HCT116 (cell line): Measurements from ENCODE around the gene SETD6. TPM values are rescaled to one million over a fixed set of nuclear protein-coding genes. Genes with fewer than 3 reads are reported as not detected.

ENCODE experiments used
- ATAC-seq: fragments of 200-7000 bp; cut with Tn5 transposase; 2 replicates; pipeline ENCODE4 v1.9.1; 2020; ENCODE audit warnings: mild to moderate bottlenecking, moderate library complexity
- BruUV-seq: library from RNA; stranded (reverse); fragments of 400-500 nt; replicated peaks from 2 replicates; lab custom pipeline; 2021; lab: Mats Ljungman, UMichigan
- CTCF ChIA-PET: fragments of 300-600 bp; sonication (Branson Sonifier 250); formaldehyde crosslinking; loops from one replicate; lab custom pipeline; 2021; ENCODE audit warnings: antibody characterized with exemption; lab: Charles Lee
- POLR2A ChIA-PET: fragments of 300-600, 350-600 bp; sonication (Branson Sonifier 250); formaldehyde crosslinking; loops from one replicate; lab custom pipeline; 2021; ENCODE audit warnings: antibody characterized with exemption; lab: Charles Lee
- RAD21 ChIA-PET, 2 experiments: fragments of 300-600 bp; sonication (Branson Sonifier 250); formaldehyde crosslinking; loops; one replicate each; lab custom pipeline; 2023; ENCODE audit warnings: low total read pairs in 2 of 2; ENCODE audit not compliant: uncharacterized antibody in 2 of 2, unreplicated experiment in 2 of 2, low non-redundant PET in 1 of 2; lab: Charles Lee
- DNase-seq: peaks from one replicate; pipeline ENCODE4 v3.0.0-alpha.2; 2010; ENCODE audit warnings: low read depth, low spot score
- H2AFZ ChIP-seq: fragments of 200-600 bp; shearing (Covaris generic), sonication (generic); 2 replicates; pipeline ENCODE4 v1.6.1; 2017; ENCODE audit warnings: low read depth, mixed run types, mixed read lengths, antibody characterized with exemption, low read length; ENCODE audit not compliant: poor library complexity, severe bottlenecking
- H3K27ac ChIP-seq: 2 replicates; pipeline ENCODE4 v1.5.1; 2012; ENCODE audit warnings: low read depth, low read length
- H3K27me3 ChIP-seq: fragments of 200-600 bp; sonication (generic); 2 replicates; pipeline ENCODE4 v1.6.1; 2016; ENCODE audit warnings: mixed run types, low read length, mixed read lengths; ENCODE audit not compliant: insufficient read depth
- H3K36me3 ChIP-seq, 2 experiments: fragments of 200-500 bp in 1 of 2; fragments of 200-600 bp in 1 of 2; sonication (Bioruptor generic) in 1 of 2; sonication (generic) in 1 of 2; 2 replicates each; pipeline versions ENCODE4 v1.5.1 to v1.6.1; 2014 to 2016; ENCODE audit warnings: low read length in 2 of 2, inconsistent platforms in 1 of 2, mixed read lengths in 1 of 2, mixed run types in 1 of 2; ENCODE audit not compliant: insufficient read depth in 2 of 2, control insufficient read depth in 1 of 2
- H3K4me1 ChIP-seq, 2 experiments: fragments of 200-600 bp in 1 of 2; sonication (generic) in 1 of 2; 2 replicates each; pipeline versions ENCODE4 v1.5.1 to v1.6.1; 2012 to 2017; ENCODE audit warnings: low read length in 2 of 2, inconsistent platforms in 1 of 2, mild to moderate bottlenecking in 1 of 2, mixed read lengths in 1 of 2, mixed run types in 1 of 2, moderate library complexity in 1 of 2; ENCODE audit not compliant: insufficient read depth in 2 of 2, control insufficient read depth in 1 of 2
- H3K4me2 ChIP-seq: fragments of 200-600 bp; sonication (generic); 2 replicates; pipeline ENCODE4 v1.6.1; 2017; ENCODE audit warnings: mixed run types, low read length, mixed read lengths
- H3K4me3 ChIP-seq, 2 experiments: fragments of 200-600 bp in 1 of 2; sonication (generic) in 1 of 2; replicated peaks in 1 of 2; 2 replicates each; pipeline ENCODE4 v1.5.1; 2011 to 2016; ENCODE audit warnings: low read length in 2 of 2, control low read depth in 1 of 2, low read depth in 1 of 2, mild to moderate bottlenecking in 1 of 2, mixed read lengths in 1 of 2, mixed run types in 1 of 2
- H3K79me2 ChIP-seq: fragments of 200-600 bp; sonication (generic); 2 replicates; pipeline ENCODE4 v1.6.1; 2017; ENCODE audit warnings: mild to moderate bottlenecking, mixed run types, low read length, moderate library complexity, mixed read lengths; ENCODE audit not compliant: insufficient read depth
- H3K9ac ChIP-seq: fragments of 200-600 bp; sonication (generic); 2 replicates; pipeline ENCODE4 v1.6.1; 2016; ENCODE audit warnings: low read length, mixed read lengths
- H3K9me2 ChIP-seq: fragments of 200-600 bp; sonication (generic), shearing (Covaris generic); 2 replicates; pipeline ENCODE4 v1.6.1; 2017; ENCODE audit warnings: mixed run types, mild to moderate bottlenecking, moderate library complexity; ENCODE audit not compliant: insufficient read depth
- H3K9me3 ChIP-seq, 2 experiments: fragments of 200-500 bp in 1 of 2; fragments of 200-600 bp in 1 of 2; sonication (Bioruptor generic) in 1 of 2; sonication (generic) in 1 of 2; 2 replicates each; pipeline ENCODE4 v1.6.1; 2014 to 2017; ENCODE audit warnings: low read length in 2 of 2, mixed read lengths in 2 of 2, inconsistent platforms in 1 of 2, low read depth in 1 of 2, mild to moderate bottlenecking in 1 of 2, mixed run types in 1 of 2, moderate library complexity in 1 of 2; ENCODE audit not compliant: control insufficient read depth in 1 of 2, insufficient read depth in 1 of 2
- H4K20me1 ChIP-seq: fragments of 200-600 bp; sonication (generic), shearing (Covaris generic); 2 replicates; pipeline ENCODE4 v1.6.1; 2017; ENCODE audit warnings: mixed run types, mild to moderate bottlenecking, moderate library complexity; ENCODE audit not compliant: insufficient read depth
- CBX3 ChIP-seq: IDR thresholded peaks from 2 replicates; pipeline ENCODE4 v1.6.1; 2012; ENCODE audit warnings: low read depth
- CEBPB ChIP-seq: IDR thresholded peaks from 2 replicates; pipeline ENCODE4 v1.6.1; 2012; ENCODE audit warnings: low read depth
- EGR1 ChIP-seq: IDR thresholded peaks from 2 replicates; pipeline ENCODE4 v1.6.1; 2012; ENCODE audit warnings: low read depth
- ELF1 ChIP-seq: IDR thresholded peaks from 2 replicates; pipeline ENCODE4 v1.6.1; 2012; ENCODE audit warnings: low read depth, borderline replicate concordance
- EZH2phosphoT487 ChIP-seq: fragments of 200-600 bp; IDR thresholded peaks from 2 replicates; pipeline ENCODE4 v1.6.1; 2018; ENCODE audit warnings: antibody characterized with exemption, borderline replicate concordance
- JUND ChIP-seq: IDR thresholded peaks from 2 replicates; pipeline ENCODE4 v1.6.1; 2012
- POLR2A ChIP-seq: IDR thresholded peaks from 2 replicates; pipeline ENCODE4 v1.7.0; 2011; ENCODE audit warnings: borderline replicate concordance; ENCODE audit not compliant: insufficient read depth, insufficient read length; ENCODE audit errors: extremely low read depth
- POLR2AphosphoS5 ChIP-seq: IDR thresholded peaks from 2 replicates; pipeline ENCODE4 v1.6.1; 2011; ENCODE audit warnings: mild to moderate bottlenecking, low read depth, low read length, moderate library complexity
- RAD21 ChIP-seq: IDR thresholded peaks from 2 replicates; pipeline ENCODE4 v1.6.1; 2012; ENCODE audit warnings: low read depth, mild to moderate bottlenecking
- SIN3A ChIP-seq: IDR thresholded peaks from 2 replicates; pipeline ENCODE4 v1.6.1; 2012; ENCODE audit warnings: low read depth
- SP1 ChIP-seq: IDR thresholded peaks from 2 replicates; pipeline ENCODE4 v1.6.1; 2012; ENCODE audit warnings: low read depth
- SRF ChIP-seq: IDR thresholded peaks from 2 replicates; pipeline ENCODE4 v1.6.1; 2012; ENCODE audit warnings: low read depth
- TCF7L2 ChIP-seq: IDR thresholded peaks from 2 replicates; pipeline ENCODE4 v1.7.0; 2011; ENCODE audit warnings: borderline replicate concordance, inconsistent platforms; ENCODE audit not compliant: insufficient read depth, insufficient read length; ENCODE audit errors: extremely low read depth
- YY1 ChIP-seq: IDR thresholded peaks from 2 replicates; pipeline ENCODE4 v1.6.1; 2011; ENCODE audit warnings: low read length, low read depth, moderate library complexity, mild to moderate bottlenecking; ENCODE audit not compliant: insufficient replicate concordance; ENCODE audit errors: extremely low read depth
- ZFX ChIP-seq: fragments of 450-650 bp; IDR thresholded peaks from 2 replicates; pipeline ENCODE4 v1.6.1; 2017
- ZNF274 ChIP-seq: fragments of 200-500 bp; sonication (Bioruptor generic); IDR thresholded peaks from 2 replicates; pipeline ENCODE4 v1.6.1; 2014; ENCODE audit warnings: mild to moderate bottlenecking, low read depth, low read length, inconsistent platforms
- intact Hi-C: fragments of 100-400 bp; cut with micrococcal nuclease; formaldehyde crosslinking; loops from 2 replicates; pipeline ENCODE4 v1.10.0; 2022
- total RNA-seq: library from RNA; stranded (reverse); gene quantifications from one replicate; pipeline ENCODE4 v1.2.1, GENCODE V29; 2021; ENCODE audit not compliant: unreplicated experiment
- TF ChIP-seq, protein P1 (sequence below): IDR thresholded peaks from 2 replicates; pipeline ENCODE4 v1.6.1; 2012
- TF ChIP-seq, protein P2 (sequence below), 3 experiments: fragments of 200-600 bp in 1 of 3; sonication (generic) in 1 of 3; IDR thresholded peaks in 2 of 3; conservative IDR thresholded peaks in 1 of 3; 2 replicates each; pipeline ENCODE4 v1.5.1; 2012 to 2017; ENCODE audit warnings: low read depth in 2 of 3, low read length in 2 of 3, antibody characterized with exemption in 1 of 3, borderline replicate concordance in 1 of 3, control low read depth in 1 of 3, mild to moderate bottlenecking in 1 of 3, mixed read lengths in 1 of 3, mixed run types in 1 of 3, moderate library complexity in 1 of 3; ENCODE audit not compliant: insufficient read depth in 1 of 3
- TF ChIP-seq, protein P3 (sequence below): IDR thresholded peaks from 2 replicates; pipeline ENCODE4 v1.6.1; 2011; ENCODE audit warnings: mild to moderate bottlenecking, low read length, moderate library complexity; ENCODE audit not compliant: insufficient replicate concordance; ENCODE audit errors: extremely low read depth

Gene SETD6
- total RNA-seq, 1 experiment from 2014 or later, result 26.6 TPM

DNA sequence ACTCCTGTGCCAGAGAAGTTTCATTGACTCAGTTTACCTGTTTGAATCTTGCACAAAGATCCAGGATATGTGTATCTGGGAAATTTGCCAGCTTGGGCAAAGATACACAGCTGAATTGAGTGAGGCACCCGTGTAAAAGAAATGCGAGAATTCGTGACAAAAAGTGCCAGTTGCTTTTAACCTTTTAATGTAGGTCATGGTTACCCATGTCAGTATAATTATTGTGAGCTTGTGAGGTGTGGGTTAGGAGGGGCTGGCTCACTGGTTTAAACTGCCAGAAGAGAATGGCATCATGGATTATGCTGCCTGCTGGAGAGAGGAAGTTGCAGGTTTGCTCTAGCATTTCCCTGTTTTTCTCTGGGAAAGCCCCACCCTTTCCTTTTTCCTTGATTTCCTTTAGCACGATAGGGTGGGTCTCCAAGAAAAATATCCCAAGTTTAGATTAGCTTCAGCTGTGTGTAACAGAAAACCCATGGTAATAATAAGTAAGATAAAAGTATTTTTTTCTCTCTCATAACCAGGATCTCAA, 40.2 kb upstream of the SETD6 start:
- ChIA-PET CTCF (interaction anchor here (1.6 kb wide), 1 partner anchor 12 kb away, joined by 3 read pairs; no protein-coding TSS in a partner anchor), RAD21 (no interaction called here), POLR2A (no interaction called here)
- no peaks in the 10 kb centered on the region for H3K9me3 ChIP-seq
- DNase-seq (no peak), ATAC-seq (no peak)
- H3K27ac ChIP-seq, result no peak overlapping the region
- no peaks in the 10 kb centered on the region for H4K20me1 ChIP-seq
- BruUV-seq, result no TSS peak
- no peak overlapping the region for H3K4me2 ChIP-seq
- no peaks in the 10 kb centered on the region for H3K27me3 ChIP-seq
- H3K36me3 ChIP-seq, result no peaks in the 10 kb centered on the region
- intact Hi-C loops, result no loop called here
- H3K79me2 ChIP-seq, result no peaks in the 10 kb centered on the region
- no peak overlapping the region for H3K4me3 ChIP-seq
- H2AFZ ChIP-seq, result no peak overlapping the region
- no peak overlapping the region for H3K9ac ChIP-seq
- no peaks in the 10 kb centered on the region for H3K4me1 ChIP-seq
- TF ChIP-seq ZFX, result no peak
- H3K9me2 ChIP-seq, result no peaks in the 10 kb centered on the region

DNA sequence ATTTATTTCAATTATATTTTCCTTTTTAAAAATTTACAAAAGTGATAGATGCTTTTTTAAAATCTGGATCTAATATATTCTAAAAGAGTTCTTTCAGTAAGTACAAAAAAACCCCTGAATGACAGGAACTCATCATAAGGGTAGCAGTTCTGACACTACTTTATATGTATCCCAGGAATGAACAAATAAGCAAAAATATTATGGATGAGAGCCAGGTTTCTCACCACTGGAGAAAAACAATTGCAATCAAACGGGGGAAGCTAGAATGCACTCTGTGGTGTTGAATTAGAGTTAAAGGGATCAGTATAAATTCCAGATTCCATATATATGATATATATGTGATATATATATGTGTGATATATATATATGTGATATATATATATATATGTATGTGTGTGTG, 38.5 kb upstream of the SETD6 start:
- H3K4me3 ChIP-seq, result no peak overlapping the region
- intact Hi-C loops, result no loop called here
- no peak overlapping the region for H3K9ac ChIP-seq
- no peaks in the 10 kb centered on the region for H4K20me1 ChIP-seq
- H2AFZ ChIP-seq, result no peak overlapping the region
- ATAC-seq (no peak), DNase-seq (no peak)
- H3K9me2 ChIP-seq, result no peaks in the 10 kb centered on the region
- no peaks in the 10 kb centered on the region for H3K79me2 ChIP-seq
- TF ChIP-seq ZNF274 (no peak), POLR2AphosphoS5 (no peak), POLR2A (no peak), TCF7L2 (no peak), ZFX (no peak), YY1 (no peak), JUND (no peak), CBX3 (no peak), EZH2phosphoT487 (no peak), ELF1 (no peak), SIN3A (no peak), SP1 (no peak), EGR1 (no peak), RAD21 (no peak), SRF (no peak), CEBPB (no peak)
- TF ChIP-seq, protein P1, sequence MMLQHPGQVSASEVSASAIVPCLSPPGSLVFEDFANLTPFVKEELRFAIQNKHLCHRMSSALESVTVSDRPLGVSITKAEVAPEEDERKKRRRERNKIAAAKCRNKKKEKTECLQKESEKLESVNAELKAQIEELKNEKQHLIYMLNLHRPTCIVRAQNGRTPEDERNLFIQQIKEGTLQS, result no peak
- TF ChIP-seq, protein P2, sequence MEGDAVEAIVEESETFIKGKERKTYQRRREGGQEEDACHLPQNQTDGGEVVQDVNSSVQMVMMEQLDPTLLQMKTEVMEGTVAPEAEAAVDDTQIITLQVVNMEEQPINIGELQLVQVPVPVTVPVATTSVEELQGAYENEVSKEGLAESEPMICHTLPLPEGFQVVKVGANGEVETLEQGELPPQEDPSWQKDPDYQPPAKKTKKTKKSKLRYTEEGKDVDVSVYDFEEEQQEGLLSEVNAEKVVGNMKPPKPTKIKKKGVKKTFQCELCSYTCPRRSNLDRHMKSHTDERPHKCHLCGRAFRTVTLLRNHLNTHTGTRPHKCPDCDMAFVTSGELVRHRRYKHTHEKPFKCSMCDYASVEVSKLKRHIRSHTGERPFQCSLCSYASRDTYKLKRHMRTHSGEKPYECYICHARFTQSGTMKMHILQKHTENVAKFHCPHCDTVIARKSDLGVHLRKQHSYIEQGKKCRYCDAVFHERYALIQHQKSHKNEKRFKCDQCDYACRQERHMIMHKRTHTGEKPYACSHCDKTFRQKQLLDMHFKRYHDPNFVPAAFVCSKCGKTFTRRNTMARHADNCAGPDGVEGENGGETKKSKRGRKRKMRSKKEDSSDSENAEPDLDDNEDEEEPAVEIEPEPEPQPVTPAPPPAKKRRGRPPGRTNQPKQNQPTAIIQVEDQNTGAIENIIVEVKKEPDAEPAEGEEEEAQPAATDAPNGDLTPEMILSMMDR (IDR thresholded peaks at IDR 0.05 in 2 of 3, conservative IDR thresholded peaks at IDR 0.05 in 1 of 3; ENCODE audit: borderline replicate concordance in 1 of 3, insufficient read depth in 1 of 3, low read depth in 2 of 3, low read length in 2 of 3), result no peak
- TF ChIP-seq, protein P3, sequence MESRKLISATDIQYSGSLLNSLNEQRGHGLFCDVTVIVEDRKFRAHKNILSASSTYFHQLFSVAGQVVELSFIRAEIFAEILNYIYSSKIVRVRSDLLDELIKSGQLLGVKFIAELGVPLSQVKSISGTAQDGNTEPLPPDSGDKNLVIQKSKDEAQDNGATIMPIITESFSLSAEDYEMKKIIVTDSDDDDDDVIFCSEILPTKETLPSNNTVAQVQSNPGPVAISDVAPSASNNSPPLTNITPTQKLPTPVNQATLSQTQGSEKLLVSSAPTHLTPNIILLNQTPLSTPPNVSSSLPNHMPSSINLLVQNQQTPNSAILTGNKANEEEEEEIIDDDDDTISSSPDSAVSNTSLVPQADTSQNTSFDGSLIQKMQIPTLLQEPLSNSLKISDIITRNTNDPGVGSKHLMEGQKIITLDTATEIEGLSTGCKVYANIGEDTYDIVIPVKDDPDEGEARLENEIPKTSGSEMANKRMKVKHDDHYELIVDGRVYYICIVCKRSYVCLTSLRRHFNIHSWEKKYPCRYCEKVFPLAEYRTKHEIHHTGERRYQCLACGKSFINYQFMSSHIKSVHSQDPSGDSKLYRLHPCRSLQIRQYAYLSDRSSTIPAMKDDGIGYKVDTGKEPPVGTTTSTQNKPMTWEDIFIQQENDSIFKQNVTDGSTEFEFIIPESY, result no peak
- ChIA-PET CTCF (no interaction called here), RAD21 (no interaction called here), POLR2A (no interaction called here)
- H3K4me2 ChIP-seq, result no peak overlapping the region
- H3K9me3 ChIP-seq, result no peaks in the 10 kb centered on the region
- H3K4me1 ChIP-seq, result no peaks in the 10 kb centered on the region
- no TSS peak for BruUV-seq
- H3K27me3 ChIP-seq, result no peaks in the 10 kb centered on the region
- H3K36me3 ChIP-seq, result no peaks in the 10 kb centered on the region
- H3K27ac ChIP-seq, result no peak overlapping the region
